ENCODE measurements around the gene KLF2.

KLF2 gene

DNA sequence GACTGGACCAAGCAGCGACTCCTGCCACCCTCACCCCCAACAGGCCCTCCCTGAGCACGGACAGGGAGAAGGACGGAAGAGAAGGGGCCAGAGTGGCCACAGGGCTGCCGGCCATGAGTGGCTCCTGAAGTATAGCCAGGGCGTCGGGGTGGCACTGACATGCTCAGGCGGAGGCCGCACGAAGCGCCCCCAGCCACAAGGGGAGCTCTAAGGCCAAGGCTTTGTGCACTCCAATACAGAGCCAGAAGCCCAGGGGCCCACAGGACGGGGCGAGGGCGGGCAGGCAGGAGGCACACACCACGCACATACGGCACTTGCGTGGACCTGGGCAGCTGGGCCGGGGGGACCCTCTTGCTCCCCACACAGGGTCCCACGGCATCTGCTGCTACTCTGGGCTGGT, 52.0 kb downstream of the KLF2 start:
- Histone ChIP-seq H3K4me3 (ENCODE audit: low read length) (no peak overlapping the region), H3K27ac (ENCODE audit: low read length) (no peak overlapping the region), H3K36me3 (ENCODE audit: control insufficient read depth, insufficient read depth, low read length) (peaks cover 13% of the 10 kb centered on the region), H3K9me3 (ENCODE audit: control insufficient read depth, insufficient read depth, low read length) (no peaks in the 10 kb centered on the region), H3K4me1 (ENCODE audit: control insufficient read depth, insufficient read depth, low read length) (no peaks in the 10 kb centered on the region), H3K27me3 (ENCODE audit: control insufficient read depth, insufficient read depth, low read length) (no peaks in the 10 kb centered on the region)
- no peak for DNase-seq (ENCODE audit: low read depth, low spot score)
- no CpG with 5 or more reads among the region's 18 CpGs for WGBS (ENCODE audit: insufficient coverage, insufficient read length)

DNA sequence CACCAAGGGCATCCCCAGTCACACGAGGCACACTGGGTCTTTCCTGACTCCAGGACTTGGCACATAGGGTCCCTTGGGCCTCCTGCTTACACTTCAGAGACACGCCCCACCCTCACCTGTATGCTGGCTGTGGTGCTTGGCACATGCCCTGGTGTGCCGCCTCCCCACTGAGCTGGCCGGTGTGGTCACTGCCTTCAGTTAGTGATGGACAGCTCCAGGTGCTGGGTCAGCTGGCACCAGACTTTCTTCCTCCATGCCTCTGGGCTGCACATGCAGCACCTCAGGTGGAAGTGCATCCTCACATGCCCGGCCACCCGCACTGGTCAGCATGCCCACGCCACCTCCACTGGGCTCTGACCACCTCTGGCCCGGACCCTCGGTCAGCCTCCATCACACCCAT, 52.9 kb downstream of the KLF2 start:
- H3K36me3 ChIP-seq (ENCODE audit: control insufficient read depth, insufficient read depth, low read length), result peaks cover 13% of the 10 kb centered on the region
- no CpG with 5 or more reads among the region's 9 CpGs for WGBS (ENCODE audit: insufficient coverage, insufficient read length)

More for the DNA sequence above, 52.9 kb downstream of the KLF2 start:
- Histone ChIP-seq H3K9me3 (ENCODE audit: control insufficient read depth, insufficient read depth, low read length) (no peaks in the 10 kb centered on the region), H3K4me1 (ENCODE audit: control insufficient read depth, insufficient read depth, low read length) (no peaks in the 10 kb centered on the region), H3K27ac (ENCODE audit: low read length) (no peak overlapping the region), H3K27me3 (ENCODE audit: control insufficient read depth, insufficient read depth, low read length) (no peaks in the 10 kb centered on the region), H3K4me3 (ENCODE audit: low read length) (no peak overlapping the region)
- no peak for DNase-seq (ENCODE audit: low read depth, low spot score)
